HG02938 (cell line): ENCODE results near the gene DUSP28.
"Not testable (repeated sequence)": the region's sequence is repeated elsewhere in the genome, so short reads cannot be mapped to it uniquely, and the experiment has no call there.

ENCODE experiments used
- ATAC-seq: cut with Tn5 transposase; IDR thresholded peaks from one replicate; pipeline ENCODE4 v1.9.1; 2021; ENCODE audit warnings: mild to moderate bottlenecking, moderate library complexity; ENCODE audit not compliant: unreplicated experiment

DUSP28 gene

DNA sequence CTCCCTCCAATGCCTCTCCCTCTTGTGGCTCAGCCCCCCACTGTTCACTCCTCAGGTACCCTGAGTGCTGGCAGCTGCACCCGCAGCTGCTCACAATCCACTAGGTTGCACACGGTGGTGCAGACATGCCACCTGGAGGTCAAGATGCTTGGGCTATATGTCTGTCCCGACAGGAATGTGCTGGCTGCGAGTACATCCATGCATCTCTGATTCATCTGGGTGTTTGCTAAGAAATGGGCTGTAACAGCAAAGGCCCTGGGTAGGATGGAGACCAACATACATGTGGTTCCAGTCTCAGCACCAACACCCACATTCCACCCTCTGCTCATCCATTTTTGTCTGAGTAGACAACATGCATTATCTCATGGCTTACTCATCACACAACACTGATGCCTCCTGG, 33.6 kb upstream of the DUSP28 start:
- ATAC-seq = no peak

DNA sequence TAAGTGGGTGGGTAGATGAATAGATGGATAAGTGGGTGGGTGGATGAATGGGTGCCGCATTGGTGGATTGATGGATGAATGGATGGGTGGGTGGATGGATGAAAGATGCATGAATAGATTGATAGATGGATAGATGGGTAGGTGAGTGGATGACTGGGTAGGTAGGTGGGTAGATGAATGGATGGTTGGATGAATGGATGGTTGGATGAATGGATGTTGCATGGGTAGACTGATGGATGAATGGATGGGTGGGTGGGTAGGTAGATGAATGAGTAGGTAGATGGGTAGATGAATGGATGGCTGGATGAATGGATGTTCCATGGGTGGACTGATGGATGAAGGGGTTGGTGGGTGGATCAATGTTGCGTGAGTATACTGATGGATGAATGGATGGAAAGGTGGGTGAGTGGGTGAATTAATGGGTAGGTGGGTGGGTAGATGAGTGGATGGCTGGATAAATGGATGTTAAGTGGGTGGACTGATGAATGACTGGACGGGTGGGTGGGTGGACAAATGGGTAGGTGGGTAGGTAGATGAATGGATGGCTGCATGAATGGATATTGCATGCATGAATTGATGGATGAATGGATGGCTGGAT, 32.9 kb upstream of the DUSP28 start:
- no peak for ATAC-seq

DNA sequence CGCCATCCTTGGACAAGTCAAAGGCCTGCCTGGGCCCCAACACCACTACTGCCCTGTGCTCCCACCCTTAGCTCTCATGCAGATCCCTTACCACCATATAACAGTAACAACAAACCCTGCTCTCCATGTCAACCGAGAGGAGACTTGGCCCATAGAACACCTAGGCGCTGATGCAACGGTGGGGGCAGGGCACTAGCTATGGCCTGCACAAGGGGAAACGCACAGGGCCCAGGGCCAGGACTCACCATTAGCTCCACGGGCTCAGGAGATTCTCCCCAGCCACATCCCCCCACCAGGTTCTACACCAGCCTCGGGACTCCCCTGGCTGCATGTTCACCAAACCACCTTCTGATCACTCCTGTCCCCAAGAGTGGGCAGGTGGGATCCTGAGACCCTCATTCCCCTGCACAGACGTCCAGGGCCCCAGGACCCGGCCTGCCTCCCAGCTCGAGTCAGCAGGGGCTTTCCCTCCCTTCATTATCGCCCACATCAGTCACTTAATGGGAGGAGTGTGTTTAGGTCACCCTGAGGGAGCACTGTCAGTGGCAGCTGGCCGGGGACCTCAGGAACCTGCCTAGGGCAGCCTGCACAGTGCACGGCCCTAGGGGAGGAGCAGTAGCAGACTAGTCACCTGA, 31.6 kb upstream of the DUSP28 start:
- no peak for ATAC-seq

DNA sequence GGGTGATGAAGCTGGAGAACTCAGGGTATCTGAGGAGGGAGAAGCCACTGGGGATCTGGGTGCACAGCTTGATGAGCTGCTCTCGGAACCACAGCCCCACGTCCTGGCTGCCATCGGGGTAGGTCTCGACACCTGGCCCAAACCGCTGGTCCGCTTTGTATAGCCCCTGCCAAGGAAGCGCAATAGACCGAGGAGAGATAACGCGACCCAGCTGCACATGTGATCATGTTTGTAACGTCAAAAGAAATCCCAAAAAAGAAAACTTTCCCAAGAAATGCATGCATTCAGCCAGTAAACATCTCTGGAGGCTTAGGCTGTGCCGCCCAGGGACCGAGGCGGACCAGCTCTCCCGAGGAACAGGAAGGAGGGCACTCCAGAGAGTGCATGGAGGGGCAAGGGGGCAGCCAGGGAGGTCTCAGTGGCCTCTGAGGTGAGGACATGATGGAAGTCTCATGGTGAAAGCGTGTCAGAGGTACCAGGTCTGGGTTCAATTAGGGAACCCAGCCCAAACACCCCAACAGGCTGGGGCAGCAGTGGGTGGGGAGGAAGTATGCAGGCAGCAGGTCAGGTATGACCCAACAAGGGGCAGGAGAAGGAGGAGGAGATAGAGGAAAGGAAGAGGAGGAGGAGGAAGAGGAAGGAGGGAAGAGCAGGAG, 30.7 kb upstream of the DUSP28 start:
- ATAC-seq = no peak

DNA sequence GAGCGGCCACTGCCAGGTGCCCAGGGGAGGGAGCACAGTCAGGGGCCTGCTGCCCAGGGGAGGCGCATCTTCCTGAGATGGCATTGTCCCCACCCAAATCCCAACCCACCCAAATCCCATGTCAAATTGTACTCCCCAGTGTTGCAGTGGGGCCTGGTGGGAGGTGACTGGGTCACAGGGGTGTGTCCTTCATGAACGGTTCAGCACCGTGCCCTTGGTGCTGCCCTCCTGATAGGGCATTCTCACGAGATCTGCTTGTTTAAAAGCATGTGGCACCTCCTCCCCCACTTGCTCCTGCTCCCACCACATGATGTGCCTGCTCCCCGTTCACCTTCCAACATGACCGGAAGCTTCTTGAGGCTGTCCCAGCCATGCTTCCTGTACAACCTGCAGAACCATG, 30.0 kb upstream of the DUSP28 start:
- no peak for ATAC-seq

DNA sequence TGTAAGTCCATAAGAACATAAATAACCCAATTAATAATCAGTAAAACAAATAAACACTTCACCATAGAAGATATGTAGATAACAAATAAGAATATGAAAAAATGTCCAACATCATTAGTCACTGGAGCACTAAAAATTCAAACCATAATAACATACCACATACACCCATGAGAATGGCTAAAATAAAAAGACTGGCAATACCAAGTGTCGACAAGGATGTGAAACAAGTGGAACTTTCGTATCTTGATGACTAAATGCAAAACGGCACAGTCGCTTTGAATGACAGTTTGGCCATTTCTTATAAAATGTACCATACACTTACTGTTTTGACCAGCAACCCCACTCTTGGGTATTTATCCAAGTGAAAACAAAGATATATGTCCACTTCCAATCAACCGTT, 29.1 kb upstream of the DUSP28 start:
- ATAC-seq = no peak

DNA sequence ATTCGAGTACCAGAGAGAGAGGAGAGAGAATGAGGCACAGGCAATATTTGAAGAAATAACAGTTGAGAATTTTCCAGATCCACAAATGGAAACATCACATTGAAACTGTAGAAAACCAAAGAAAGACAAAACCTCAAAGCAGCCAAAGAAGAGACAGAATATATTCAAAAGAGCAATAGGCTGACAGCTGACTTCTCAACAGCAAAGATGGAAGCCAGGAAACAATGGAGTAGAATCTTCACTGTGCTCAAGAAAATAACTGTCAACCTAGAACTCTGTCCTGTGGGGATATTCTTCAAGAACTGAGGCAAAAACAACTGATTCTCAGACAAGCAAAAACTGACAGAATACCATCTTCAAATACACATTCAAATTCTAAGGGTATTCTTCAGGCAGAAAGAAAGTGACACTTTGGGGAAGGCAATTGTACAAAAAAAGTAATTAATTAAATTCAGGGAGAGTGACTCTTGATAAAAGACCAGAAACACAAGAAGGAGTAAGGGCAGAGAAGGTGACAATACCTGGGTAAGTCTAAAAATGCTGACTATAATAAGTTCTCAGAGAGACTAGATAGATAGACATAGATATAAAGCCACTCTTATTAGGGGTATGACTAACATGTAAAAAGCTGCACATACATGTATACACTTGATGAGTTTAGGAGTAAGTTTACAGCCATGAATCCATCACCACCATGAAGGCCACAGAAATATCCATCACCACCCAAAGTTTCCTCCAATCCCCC, 28.0 kb upstream of the DUSP28 start:
- no peak for ATAC-seq

DNA sequence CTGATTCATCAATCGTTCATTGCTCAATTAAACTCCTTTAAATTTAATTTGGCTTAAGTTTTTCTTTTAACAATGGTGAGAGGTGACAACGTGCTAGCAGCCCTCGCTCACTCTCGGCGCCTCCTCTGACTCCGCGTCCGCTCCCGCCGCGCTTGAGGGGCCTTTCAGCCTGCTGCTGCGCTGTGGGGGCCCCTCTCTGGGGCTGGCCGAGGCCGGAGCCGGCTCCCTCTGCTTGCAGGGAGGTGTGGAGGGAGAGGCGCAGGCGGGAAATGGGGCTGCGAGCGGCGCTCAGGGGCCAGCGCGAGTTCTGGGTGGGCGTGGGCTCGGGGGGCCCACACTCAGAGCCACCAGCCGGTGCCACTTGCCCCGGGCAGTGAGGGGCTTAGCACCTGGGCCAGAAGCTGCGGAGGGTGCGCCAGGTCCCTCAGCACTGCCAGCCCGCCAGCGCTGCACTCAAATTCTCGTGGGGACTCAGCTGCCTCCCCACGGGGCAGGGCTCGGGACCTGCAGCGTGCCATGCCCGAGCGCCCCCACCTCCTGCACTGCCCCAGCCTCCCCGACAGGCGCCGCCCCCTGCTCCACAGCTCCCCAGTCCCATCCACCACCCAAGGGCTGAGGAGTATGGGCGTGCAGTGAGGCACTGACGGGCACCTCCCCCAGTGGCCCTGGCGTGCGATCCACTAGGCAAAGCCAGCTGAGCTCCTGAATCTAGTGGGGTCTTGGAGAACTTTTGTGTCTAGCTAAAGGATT, 22.0 kb upstream of the DUSP28 start:
- no peak for ATAC-seq

DNA sequence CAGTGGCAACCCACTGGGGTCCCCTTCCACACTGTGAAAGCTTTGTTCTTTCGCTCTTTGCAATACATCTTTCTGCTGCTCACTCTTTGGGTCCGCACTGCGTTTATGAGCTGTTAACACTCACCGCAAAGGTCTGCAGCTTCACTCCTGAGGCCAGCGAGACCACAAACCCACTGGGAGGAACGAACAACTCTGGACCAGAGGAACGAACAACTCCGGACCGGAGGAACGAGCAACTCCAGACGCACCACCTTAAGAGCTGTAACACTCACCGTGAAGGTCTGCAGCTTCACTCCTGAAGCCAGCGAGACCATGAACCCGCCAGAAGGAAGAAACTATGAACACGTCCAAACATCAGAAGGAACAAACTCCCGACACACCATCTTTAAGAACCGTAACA, 21.1 kb upstream of the DUSP28 start:
- ATAC-seq = not testable (repeated sequence)

DNA sequence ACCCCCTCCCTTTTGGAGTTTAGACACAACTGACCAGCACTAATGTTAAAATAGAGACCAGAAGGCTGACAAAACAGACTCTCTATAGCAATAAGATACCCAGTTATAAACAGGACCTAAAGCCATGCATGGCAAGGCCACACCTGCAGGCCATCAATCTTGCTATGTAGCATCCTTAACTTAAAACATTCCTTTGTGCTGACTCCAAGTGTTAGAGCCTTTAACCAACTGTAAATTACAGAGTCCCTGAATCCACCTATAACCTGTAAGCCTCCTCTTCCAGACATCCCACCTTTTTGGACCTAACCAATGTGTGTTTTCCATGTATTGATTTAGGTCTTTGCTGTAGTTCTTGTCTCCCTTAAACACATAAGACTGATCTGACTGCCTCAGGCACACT, 20.3 kb upstream of the DUSP28 start:
- ATAC-seq = no peak

DNA sequence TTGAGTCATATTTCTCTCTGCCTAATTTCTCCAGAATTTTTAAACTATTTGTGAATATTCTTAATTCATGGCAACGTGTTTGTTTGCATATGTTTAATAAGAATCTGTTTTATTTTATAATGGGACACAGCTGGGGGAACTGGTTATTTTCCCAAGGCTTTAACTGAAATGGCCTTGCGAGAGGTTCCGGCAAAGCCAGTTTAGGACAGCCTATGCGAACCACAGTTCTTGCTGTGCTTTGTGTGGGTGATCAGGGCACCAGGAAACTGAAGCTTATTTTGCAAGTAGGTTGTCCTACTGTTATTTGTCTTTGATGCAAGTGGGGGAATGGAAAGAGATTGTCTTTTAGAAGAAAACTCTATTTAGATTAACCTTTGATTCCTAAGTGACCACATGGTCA, 8.9 kb upstream of the DUSP28 start:
- no peak for ATAC-seq

DNA sequence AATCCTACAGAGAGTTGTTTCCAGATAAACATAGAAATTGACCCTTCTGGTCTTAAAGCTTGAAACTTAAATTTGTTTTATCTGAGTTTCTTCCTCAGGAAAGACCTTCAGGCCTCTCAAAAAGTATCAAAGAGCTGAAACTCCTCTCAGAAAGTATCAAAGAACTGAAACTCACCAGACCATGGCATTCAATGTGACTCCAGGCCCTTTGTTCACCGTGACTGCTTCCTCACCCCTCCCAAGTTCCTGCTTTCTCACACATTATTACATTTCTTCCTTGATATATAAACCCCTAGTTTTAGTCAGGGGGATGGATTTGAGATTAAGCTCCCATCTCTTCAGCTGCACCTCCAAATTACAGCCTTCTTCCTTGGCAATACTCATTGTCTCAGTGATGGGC, 8.3 kb upstream of the DUSP28 start:
- ATAC-seq = no peak

DNA sequence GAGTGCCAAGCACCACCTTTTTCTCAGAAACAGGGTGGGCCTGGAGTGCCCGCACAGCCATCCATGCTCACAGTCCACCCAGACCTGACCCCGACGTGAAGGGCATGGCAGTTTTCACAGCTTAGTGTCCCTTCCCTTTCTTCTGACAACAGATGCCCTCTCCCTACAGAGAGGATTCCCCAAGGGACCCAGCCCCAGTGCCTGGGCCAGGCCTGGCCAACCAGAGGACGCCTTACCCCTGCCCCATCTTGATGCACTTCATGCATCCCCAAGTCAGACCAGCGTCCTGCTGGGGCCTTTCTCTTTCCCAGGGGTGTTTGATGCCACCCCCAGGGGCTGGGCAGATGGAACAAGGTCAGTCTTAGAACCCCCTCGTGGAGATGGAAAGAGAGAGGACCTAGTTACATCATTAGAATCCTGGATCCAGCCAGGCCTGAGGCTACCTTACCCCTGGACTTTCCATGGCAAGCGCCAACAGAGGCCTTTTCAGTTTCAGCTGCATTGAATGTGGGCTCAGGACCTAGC, 6.1 kb upstream of the DUSP28 start:
- ATAC-seq = no peak

DNA sequence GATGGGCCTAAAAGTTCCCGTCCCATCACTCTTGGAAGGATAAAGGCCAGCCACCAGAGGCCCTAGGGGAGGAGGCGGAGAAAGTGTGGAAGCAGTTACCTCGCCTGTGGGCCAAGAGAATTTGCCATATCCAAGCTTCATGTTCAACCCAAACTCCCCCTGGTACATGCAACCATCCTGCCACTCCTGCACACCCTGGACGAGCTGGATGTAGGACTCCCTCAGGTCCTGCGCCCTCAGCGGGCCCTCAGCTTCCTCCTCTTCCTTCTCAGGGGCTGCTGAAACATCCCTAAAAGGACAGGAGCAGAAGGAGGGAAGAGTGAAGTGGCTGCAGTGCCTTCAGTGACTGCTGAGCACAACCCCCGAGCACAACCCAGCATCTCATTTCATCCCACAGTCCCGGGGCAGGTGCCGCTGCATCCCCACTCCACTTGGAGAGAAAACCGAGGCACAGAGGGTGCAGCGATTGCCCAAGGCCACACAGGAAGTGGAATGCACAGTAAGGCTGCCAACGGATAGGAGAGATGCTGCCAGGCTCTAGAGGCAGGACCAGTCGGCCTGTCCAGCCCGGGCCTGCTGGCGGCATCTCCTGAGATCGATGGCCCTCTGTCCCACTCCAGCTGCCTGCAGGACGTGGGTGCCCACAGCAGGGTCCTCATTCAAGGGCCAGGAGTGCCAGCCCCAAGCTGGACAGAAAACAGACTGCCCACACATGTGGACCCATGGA, 5.2 kb upstream of the DUSP28 start:
- no peak for ATAC-seq

DNA sequence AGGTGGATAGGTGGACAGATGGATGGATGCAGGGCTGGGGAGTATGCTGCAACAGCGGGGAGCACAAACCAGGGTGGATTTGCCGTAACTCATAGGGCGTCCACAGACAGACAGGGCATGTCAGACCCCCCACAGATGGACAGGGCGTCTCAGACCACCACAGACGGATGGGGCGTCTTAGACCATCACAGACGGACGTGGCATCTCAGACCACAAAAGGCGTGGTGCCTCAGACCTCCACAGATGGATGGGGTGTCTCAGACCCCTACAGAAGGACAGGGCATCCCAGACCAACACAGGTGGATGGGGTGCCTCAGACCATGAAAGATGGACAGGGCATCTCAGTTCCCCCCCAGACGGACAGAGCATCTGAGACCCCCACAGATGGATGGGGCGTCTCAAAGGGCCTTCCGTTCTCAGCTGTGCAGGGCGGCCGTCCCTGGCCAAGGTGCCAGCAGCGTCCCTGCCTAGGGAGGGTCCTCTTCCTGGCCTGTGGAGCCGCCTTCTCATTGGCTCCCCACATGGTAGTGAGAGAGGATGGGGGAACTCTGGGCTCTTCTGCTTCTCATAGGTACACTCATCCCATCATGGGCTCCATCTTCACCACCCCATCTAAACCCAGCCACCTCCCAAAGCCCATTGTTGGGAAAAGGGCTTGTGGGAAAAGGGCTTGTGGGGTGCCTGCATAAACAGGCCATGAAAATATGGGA, 4.5 kb upstream of the DUSP28 start:
- no peak for ATAC-seq

DNA sequence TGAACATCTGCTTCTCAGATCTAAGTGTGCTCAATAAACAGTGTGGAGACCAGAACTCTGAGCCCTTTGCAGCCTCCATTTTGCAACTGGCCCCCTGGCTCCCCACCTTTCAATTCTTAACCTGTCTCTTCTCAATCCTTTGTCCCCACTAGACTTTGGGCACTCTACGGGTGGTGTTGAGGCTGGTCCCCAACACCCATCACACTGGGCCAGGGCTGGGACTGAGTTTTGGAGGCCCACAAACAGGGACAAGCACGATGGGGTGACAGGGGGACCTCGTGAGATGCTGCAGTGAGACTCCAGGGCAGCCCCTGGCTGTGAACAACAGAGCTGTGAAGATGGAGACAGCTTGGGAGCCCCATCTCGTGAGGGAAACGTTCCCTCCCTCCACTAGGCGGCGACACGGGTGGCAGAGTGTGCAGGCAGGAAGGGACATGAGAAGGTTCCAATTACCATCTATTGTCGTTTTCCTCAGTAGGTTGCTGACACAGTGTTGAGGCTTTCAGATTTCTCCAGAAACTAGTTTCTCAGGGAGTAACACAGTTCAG, 3.5 kb upstream of the DUSP28 start:
- ATAC-seq = no peak

DNA sequence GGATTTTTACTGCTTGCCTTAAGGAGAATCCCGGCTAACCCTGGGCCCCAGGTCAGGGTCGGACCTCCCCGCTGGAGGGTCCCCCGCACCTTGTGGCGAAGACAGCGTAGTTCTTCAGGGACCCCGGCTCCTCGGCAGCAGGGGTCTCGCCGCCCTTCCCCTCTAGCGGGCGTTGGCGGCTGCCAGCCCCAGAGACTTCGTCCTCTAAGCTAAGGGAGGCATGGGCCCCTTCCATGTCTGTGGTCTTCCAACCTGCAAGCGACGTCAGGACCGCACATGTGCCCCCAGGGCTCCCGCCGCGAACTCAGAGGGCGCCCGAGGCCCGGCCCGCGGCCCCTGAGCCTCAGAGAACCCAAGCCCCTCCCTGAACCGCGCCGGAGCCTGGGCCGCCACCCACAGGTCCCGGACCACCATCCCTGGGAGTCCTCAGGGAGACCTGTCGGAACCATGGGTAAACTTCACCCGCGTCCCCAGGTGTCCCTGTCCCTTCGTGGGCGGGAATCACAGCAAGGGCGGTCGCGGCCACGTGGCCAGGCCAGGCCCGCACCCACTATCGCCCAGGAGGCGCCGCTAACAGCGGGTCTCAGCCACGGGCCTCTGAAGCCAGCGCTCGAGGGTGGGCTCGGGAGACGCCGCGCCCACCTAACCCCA, 2.9 kb upstream of the DUSP28 start:
- ATAC-seq = no peak

DNA sequence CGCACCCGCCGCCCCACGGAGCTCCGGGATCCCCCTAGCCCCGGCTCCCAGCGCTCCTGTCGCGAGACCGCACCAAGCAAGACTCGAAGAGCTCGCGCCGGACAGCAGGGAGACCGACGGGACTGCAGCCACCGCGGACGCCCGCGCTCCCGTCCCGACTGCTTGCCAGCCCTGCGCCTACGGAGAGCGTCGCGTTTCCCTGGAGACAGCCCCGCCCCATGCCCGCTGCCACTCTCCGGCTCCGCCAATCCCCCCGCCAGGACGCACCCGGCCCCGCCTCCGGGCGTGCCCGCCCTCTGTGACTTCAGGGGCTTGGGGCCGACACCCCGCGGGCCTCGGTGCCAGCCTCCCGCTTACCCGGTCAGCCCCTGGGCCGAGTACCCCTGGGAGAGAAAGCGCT, 2.3 kb upstream of the DUSP28 start, which contains the start of gene ANKMY1:
Gene ANKMY1 (minus strand): TSS at position 181 of the 400 bp plus-strand sequence. CDS start 653 bp downstream, outside the sequence.
- ATAC-seq = no peak
